HAP-1 (cell line): ENCODE measurements around the gene DPP4.
"Not testable (repeated sequence)": the region's sequence is repeated elsewhere in the genome, so short reads cannot be mapped to it uniquely, and the experiment has no call there.

Experiments
- DNase-seq, 2 experiments: peaks; one replicate each; pipeline ENCODE4 v3.0.0-alpha.2; 2016 to 2020; ENCODE audit warnings: low spot score in 2 of 2
- H3K27me3 ChIP-seq: fragments of 250-450 bp; sonication (Bioruptor Pico); 2 replicates; pipeline ENCODE4 v1.5.1; 2020; ENCODE audit warnings: low read depth, mild to moderate bottlenecking, moderate library complexity
- H3K36me3 ChIP-seq: fragments of 250-450 bp; sonication (Bioruptor Pico); replicated peaks from 2 replicates; pipeline ENCODE4 v1.5.1; 2020; ENCODE audit warnings: mild to moderate bottlenecking
- H3K4me1 ChIP-seq: fragments of 250-450 bp; sonication (Bioruptor Pico); 2 replicates; pipeline ENCODE4 v1.5.1; 2020; ENCODE audit warnings: mild to moderate bottlenecking
- H3K4me3 ChIP-seq: fragments of 250-450 bp; sonication (Bioruptor Pico); 2 replicates; pipeline ENCODE4 v1.5.1; 2020; ENCODE audit warnings: mild to moderate bottlenecking, moderate library complexity
- H3K9me3 ChIP-seq: fragments of 250-450 bp; sonication (Bioruptor Pico); 2 replicates; pipeline ENCODE4 v1.5.1; 2020; ENCODE audit warnings: mild to moderate bottlenecking, moderate library complexity
- in situ Hi-C: fragments of 300-500 bp; cut with MboI; formaldehyde crosslinking; loops from 3 replicates; pipeline ENCODE4 v1.14.3; 2020; ENCODE audit warnings: low sequenced_read_pairs, inconsistent platforms, mixed read lengths

DPP4 gene

DNA sequence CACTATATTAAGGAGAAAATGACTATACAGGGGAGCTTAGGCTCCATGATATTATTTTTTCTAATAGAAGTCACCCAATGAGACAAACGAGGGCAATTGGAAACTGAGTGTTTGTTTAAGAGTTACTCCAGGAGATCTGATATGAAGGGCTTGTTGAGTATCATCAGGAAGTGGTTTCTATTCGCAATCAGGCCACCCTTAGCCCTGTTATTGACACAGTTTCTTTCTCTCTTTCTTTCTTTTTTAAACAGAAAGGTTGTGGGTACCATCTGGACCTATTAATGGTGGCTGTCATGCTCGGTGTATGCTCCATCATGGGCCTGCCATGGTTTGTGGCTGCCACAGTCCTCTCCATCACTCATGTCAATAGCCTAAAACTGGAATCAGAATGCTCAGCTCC is 117.3 kb downstream of the DPP4 start:
- H3K9me3 ChIP-seq = no peaks in the 10 kb centered on the region
- no peaks in the 10 kb centered on the region for H3K27me3 ChIP-seq
- H3K36me3 ChIP-seq = no peaks in the 10 kb centered on the region
- H3K4me1 ChIP-seq = no peaks in the 10 kb centered on the region
- H3K4me3 ChIP-seq = no peak overlapping the region
- in situ Hi-C loops = no loop called here
- no peak for DNase-seq

GRCh38 chr2:161955211-161955610 is 118.8 kb downstream of the DPP4 start:
- no peaks in the 10 kb centered on the region for H3K27me3 ChIP-seq
- no peaks in the 10 kb centered on the region for H3K36me3 ChIP-seq
- in situ Hi-C loops = no loop called here
- no peaks in the 10 kb centered on the region for H3K4me1 ChIP-seq
- no peaks in the 10 kb centered on the region for H3K9me3 ChIP-seq
- H3K4me3 ChIP-seq = no peak overlapping the region
- DNase-seq = no peak

DNA sequence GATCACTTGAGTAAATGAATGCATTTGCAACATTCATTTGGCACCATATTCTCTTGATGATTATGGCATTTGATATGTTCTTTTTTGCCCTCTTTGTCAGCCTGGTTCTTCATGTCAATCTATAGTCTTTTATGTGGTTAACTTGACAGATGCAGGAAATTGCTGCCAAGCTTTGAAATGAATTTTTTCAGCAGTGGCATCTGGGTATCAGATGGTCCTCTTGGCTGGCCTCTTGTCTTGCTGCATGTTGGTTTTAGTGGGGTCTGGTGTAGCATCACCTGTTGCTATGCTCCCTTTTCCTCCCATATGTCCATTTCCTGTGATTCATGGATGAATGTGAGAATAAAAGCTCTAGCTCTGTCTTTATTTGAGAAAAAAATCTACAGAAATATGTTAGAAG is 119.9 kb downstream of the DPP4 start:
- H3K4me1 ChIP-seq = no peaks in the 10 kb centered on the region
- H3K9me3 ChIP-seq = no peaks in the 10 kb centered on the region
- no peaks in the 10 kb centered on the region for H3K36me3 ChIP-seq
- H3K4me3 ChIP-seq = no peak overlapping the region
- no peaks in the 10 kb centered on the region for H3K27me3 ChIP-seq
- in situ Hi-C loops = no loop called here
- DNase-seq = no peak

DNA sequence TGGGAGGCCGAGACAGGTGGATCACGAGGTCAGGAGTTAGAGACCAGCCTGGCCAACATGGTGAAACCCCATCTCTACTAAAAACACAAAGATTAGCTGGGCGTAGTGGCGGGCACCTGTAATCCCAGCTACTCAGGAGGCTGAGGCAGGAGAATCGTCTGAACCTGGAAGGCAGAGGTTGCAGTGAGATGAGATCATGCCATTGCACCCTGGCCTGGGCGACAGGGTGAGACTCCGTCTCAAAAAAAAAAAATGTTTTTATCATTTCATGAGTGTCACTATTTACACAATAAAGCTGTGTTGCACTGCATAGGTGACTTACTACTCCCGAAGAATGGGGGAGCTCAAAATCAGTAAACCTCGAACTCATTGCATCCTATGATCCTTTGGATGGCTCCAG is 120.6 kb downstream of the DPP4 start:
- in situ Hi-C loops = not testable (repeated sequence)

GRCh38 chr2:161952783-161953191 is 121.2 kb downstream of the DPP4 start:
- Histone ChIP-seq H3K4me1 (no peaks in the 10 kb centered on the region), H3K4me3 (no peak overlapping the region), H3K36me3 (no peaks in the 10 kb centered on the region), H3K9me3 (no peaks in the 10 kb centered on the region), H3K27me3 (no peaks in the 10 kb centered on the region)
- no peak for DNase-seq
- in situ Hi-C loops = no loop called here

More for the DNA sequence above, 120.6 kb downstream of the DPP4 start:
- H3K9me3 ChIP-seq, H3K4me1 ChIP-seq, H3K27me3 ChIP-seq, H3K4me3 ChIP-seq, H3K36me3 ChIP-seq, DNase-seq: not testable (repeated sequence)

GRCh38 chr2:161947836-161948235 is 126.2 kb downstream of the DPP4 start:
- Histone ChIP-seq H3K4me3 (no peak overlapping the region), H3K36me3 (no peaks in the 10 kb centered on the region), H3K27me3 (no peaks in the 10 kb centered on the region), H3K4me1 (no peaks in the 10 kb centered on the region), H3K9me3 (no peaks in the 10 kb centered on the region)
- in situ Hi-C loops = loop anchor here (10.0 kb wide), 1 partner anchor 363 kb away; no protein-coding TSS in a partner anchor
- no peak for DNase-seq

GRCh38 chr2:161947406-161947805 is 126.6 kb downstream of the DPP4 start:
- in situ Hi-C loops = loop anchor here (10.0 kb wide), 1 partner anchor 363 kb away; no protein-coding TSS in a partner anchor
- DNase-seq = no peak
- Histone ChIP-seq H3K36me3 (no peaks in the 10 kb centered on the region), H3K4me1 (no peaks in the 10 kb centered on the region), H3K9me3 (no peaks in the 10 kb centered on the region), H3K4me3 (no peak overlapping the region), H3K27me3 (no peaks in the 10 kb centered on the region; the same call in 1 of the 2 replicates)

DNA sequence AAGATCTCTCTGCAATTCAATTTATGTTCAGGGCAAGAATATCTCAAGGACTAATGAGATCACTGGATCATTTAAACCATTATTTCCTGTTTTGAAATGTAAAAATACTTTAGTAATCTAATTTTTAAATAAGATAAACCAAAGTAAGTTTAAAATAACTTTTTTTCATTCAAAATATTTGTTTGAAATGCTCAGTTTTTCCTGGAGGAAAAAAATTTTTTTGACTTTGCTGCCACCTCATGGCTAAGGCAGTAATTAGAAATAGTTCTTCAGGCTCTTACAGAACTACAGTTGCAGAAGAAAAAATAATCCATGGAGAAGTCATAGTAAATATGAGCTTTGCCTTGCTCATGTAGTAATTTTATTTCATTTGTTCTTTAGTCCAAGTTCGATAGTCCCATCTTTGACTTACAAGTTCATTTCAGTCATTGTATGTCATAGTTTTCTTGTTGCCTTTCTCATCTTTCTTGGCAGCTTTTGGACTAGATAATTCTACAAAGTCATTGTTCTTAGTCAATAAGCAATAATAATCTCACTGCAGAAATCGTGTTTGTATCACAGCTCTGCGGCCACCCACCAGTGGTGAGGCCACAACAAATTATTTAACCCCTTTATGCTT is 127.4 kb downstream of the DPP4 start:
- H3K36me3 ChIP-seq = no peaks in the 10 kb centered on the region
- in situ Hi-C loops = loop anchor here (10.0 kb wide), 1 partner anchor 362 kb away; no protein-coding TSS in a partner anchor
- no peaks in the 10 kb centered on the region; the same call in 1 of the 2 replicates for H3K27me3 ChIP-seq
- no peak overlapping the region for H3K4me3 ChIP-seq
- no peak for DNase-seq
- no peaks in the 10 kb centered on the region for H3K9me3 ChIP-seq
- no peaks in the 10 kb centered on the region for H3K4me1 ChIP-seq

DNA sequence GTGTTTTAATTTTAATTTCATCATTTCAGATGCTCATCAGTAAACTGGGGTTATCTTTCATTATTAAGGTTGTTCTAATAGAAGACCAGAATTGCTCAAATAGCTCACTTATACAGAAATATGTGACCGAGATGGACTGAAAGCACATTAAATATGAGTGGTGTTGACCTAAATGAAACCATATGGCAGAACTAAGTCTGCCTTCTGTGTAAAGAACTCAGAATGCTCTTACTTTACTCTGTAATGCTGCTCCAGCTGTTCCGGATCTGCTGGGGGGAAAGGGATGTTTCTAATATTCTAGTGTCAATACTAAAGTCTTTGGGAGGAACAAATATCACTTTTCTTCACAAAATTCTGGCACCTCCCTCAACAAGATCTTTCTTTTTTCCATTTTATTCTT is 131.0 kb downstream of the DPP4 start:
- Histone ChIP-seq H3K4me1 (no peaks in the 10 kb centered on the region), H3K4me3 (no peak overlapping the region), H3K9me3 (no peaks in the 10 kb centered on the region), H3K36me3 (no peaks in the 10 kb centered on the region), H3K27me3 (no peaks in the 10 kb centered on the region; the same call in 1 of the 2 replicates)
- in situ Hi-C loops = loop anchor here (10.0 kb wide), 1 partner anchor 358 kb away; no protein-coding TSS in a partner anchor
- DNase-seq = no peak
